NCI-H748 (cell line): ENCODE measurements around the gene GLI3.

Experiments
- DNase-seq: peaks from one replicate; lab custom pipeline; 2025; ENCODE audit not compliant: unreplicated experiment; lab: John Stamatoyannopoulos, UW

GLI3 gene

GRCh38 chr7:42145539-42145938 lies 91.5 kb downstream of the GLI3 start:
- DNase-seq, result no peak

GRCh38 chr7:42144604-42145003 lies 92.4 kb downstream of the GLI3 start:
- no peak for DNase-seq

GRCh38 chr7:42143711-42144600 lies 93.1 kb downstream of the GLI3 start:
- DNase-seq, result no peak

- no peak for DNase-seq
Measured at GRCh38 chr7:42142089-42142488, 94.9 kb downstream of the GLI3 start.

- DNase-seq, result no peak
Measured at GRCh38 chr7:42139751-42140150, 97.3 kb downstream of the GLI3 start.

GRCh38 chr7:42138691-42139090 lies 98.3 kb downstream of the GLI3 start:
- no peak for DNase-seq

GRCh38 chr7:42137941-42138340 lies 99.1 kb downstream of the GLI3 start:
- DNase-seq, result no peak

GRCh38 chr7:42137431-42137830 lies 99.6 kb downstream of the GLI3 start:
- no peak for DNase-seq

- DNase-seq, result no peak
Measured at GRCh38 chr7:42135728-42136127, 101.3 kb downstream of the GLI3 start.

GRCh38 chr7:42134276-42134876 lies 102.6 kb downstream of the GLI3 start:
- DNase-seq, result no peak

- DNase-seq, result no peak
Measured at GRCh38 chr7:42133321-42133720, 103.7 kb downstream of the GLI3 start.

- DNase-seq, result no peak
Measured at GRCh38 chr7:42128703-42129102, 108.3 kb downstream of the GLI3 start.

GRCh38 chr7:42127232-42127622 lies 109.8 kb downstream of the GLI3 start:
- no peak for DNase-seq

GRCh38 chr7:42126475-42127231 lies 110.4 kb downstream of the GLI3 start:
- DNase-seq, result no peak

- DNase-seq, result no peak
Measured at GRCh38 chr7:42125321-42125720, 111.7 kb downstream of the GLI3 start.

- no peak for DNase-seq
Measured at GRCh38 chr7:42123716-42124115, 113.3 kb downstream of the GLI3 start.

GRCh38 chr7:42120191-42120590 lies 116.8 kb downstream of the GLI3 start:
- no peak for DNase-seq

- no peak for DNase-seq
Measured at GRCh38 chr7:42117201-42117600, 119.8 kb downstream of the GLI3 start.

- no peak for DNase-seq
Measured at GRCh38 chr7:42115795-42116194, 121.2 kb downstream of the GLI3 start.

GRCh38 chr7:42110333-42110732 lies 126.7 kb downstream of the GLI3 start:
- no peak for DNase-seq

- no peak for DNase-seq
Measured at GRCh38 chr7:42108803-42109528, 128.0 kb downstream of the GLI3 start.
